ENCODE results near the gene OR9Q1. TPM values are rescaled to one million over a fixed set of nuclear protein-coding genes. Genes with fewer than 3 reads are reported as not detected.
"Not testable (repeated sequence)": the region's sequence is repeated elsewhere in the genome, so short reads cannot be mapped to it uniquely, and the experiment has no call there.

OR9Q1 gene
- polyA plus RNA-seq, 1 donor from 2014 or later = not detected

- H3K27me3 Mint-ChIP-seq, H3K36me3 Mint-ChIP-seq, H3K4me1 Mint-ChIP-seq, H3K4me3 Mint-ChIP-seq, H3K9me3 Mint-ChIP-seq, H3K27ac Mint-ChIP-seq: not testable (repeated sequence)
Observed at GRCh38 chr11:58212420-58212819, 188.7 kb downstream of the OR9Q1 start, which contains the start of gene OR1S1. TSS of gene OR1S1 (plus strand) at chr11:58212720.

GRCh38 chr11:58216476-58216875, 192.8 kb downstream of the OR9Q1 start:
- Mint-ChIP-seq H3K4me3 (no peak overlapping the region), H3K36me3 (peaks cover 2% of the 10 kb centered on the region), H3K27me3 (peaks cover 2% of the 10 kb centered on the region), H3K9me3 (peaks cover 0 to 6% (median 0%) of the 10 kb centered on the region in 3 donors), H3K27ac (no peak overlapping the region), H3K4me1 (no peaks in the 10 kb centered on the region)

- Mint-ChIP-seq H3K27ac (no peak overlapping the region), H3K36me3 (peaks cover 2% of the 10 kb centered on the region), H3K4me1 (no peaks in the 10 kb centered on the region), H3K27me3 (no peaks in the 10 kb centered on the region), H3K4me3 (no peak overlapping the region), H3K9me3 (peaks cover 0 to 2% (median 0%) of the 10 kb centered on the region in 3 donors)
Observed at GRCh38 chr11:58222721-58223120, 199.0 kb downstream of the OR9Q1 start.

- H3K27me3 Mint-ChIP-seq = peaks cover 2% of the 10 kb centered on the region
- no peaks in the 10 kb centered on the region for H3K4me1 Mint-ChIP-seq
- peaks cover 0 to 3% (median 0%) of the 10 kb centered on the region in 3 donors for H3K9me3 Mint-ChIP-seq
- H3K36me3 Mint-ChIP-seq = no peaks in the 10 kb centered on the region
- H3K4me3 Mint-ChIP-seq = no peak overlapping the region
- no peak overlapping the region for H3K27ac Mint-ChIP-seq
Observed at GRCh38 chr11:58227956-58228615, 204.4 kb downstream of the OR9Q1 start.

Other genes with a start within 250 kb of the OR9Q1 start
- gene OR6Q1, start 7.1 kb downstream of the OR9Q1 start, polyA plus RNA-seq = not detected
- gene OR9I1, start 101.6 kb downstream of the OR9Q1 start, polyA plus RNA-seq = not detected
- gene OR9Q2, start 165.2 kb downstream of the OR9Q1 start, polyA plus RNA-seq = not detected
- gene OR1S2, start 180.3 kb downstream of the OR9Q1 start, polyA plus RNA-seq = not detected
- gene OR1S1, start 188.8 kb downstream of the OR9Q1 start, polyA plus RNA-seq = not detected
- not detected for gene OR10Q1, start 205.0 kb downstream of the OR9Q1 start, polyA plus RNA-seq
- gene OR10W1, start 244.4 kb downstream of the OR9Q1 start, polyA plus RNA-seq = not detected

All from IgD-negative memory B cell (primary cell).